ENCODE measurements around the gene SNHG17.
"Not testable (repeated sequence)": the region's sequence is repeated elsewhere in the genome, so short reads cannot be mapped to it uniquely, and the experiment has no call there.

Gene SNHG17

DNA sequence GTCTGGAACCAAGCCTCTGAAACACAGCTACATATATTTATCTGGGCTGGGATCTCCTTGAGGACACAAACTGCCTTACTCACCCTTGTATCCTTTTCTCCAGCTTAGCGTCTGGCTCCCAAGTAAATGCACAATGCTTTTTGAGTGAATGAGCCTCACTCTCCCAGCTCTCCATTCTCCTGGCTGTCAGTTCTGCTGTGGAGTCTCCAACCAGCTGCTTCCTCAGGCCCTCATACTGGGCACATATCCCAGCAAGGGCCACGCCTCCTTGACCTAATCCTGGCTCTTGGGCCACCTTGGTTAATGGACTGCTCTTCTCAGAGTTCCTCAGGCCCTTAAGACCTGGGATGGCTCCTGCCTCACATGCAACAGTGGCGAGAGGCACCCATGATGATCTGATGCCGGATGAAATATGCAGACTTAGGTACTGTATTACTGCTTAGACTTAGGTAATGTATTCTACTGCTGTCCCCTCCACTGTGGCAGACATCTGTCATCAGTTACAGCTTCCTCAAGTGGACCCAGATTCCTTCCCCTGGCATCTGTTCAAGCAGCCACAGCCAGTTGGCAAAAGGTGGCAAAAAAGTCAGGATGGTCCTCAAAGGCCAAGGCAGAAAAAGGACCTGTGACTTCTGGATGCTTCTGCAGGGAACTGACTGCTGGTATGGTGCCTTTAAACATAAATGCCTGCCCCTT lies 16.5 kb downstream of the SNHG17 start:
- Mint-ChIP-seq H3K27me3 (no peaks in the 10 kb centered on the region), H3K4me1 (ENCODE audit: low read depth) (peaks cover 7% of the 10 kb centered on the region), H3K4me3 (no peak overlapping the region), H3K27ac (no peak overlapping the region), H3K36me3 (ENCODE audit: low read depth) (peaks cover 96% of the 10 kb centered on the region), H3K9me3 (no peaks in the 10 kb centered on the region)
- no peak for DNase-seq

DNA sequence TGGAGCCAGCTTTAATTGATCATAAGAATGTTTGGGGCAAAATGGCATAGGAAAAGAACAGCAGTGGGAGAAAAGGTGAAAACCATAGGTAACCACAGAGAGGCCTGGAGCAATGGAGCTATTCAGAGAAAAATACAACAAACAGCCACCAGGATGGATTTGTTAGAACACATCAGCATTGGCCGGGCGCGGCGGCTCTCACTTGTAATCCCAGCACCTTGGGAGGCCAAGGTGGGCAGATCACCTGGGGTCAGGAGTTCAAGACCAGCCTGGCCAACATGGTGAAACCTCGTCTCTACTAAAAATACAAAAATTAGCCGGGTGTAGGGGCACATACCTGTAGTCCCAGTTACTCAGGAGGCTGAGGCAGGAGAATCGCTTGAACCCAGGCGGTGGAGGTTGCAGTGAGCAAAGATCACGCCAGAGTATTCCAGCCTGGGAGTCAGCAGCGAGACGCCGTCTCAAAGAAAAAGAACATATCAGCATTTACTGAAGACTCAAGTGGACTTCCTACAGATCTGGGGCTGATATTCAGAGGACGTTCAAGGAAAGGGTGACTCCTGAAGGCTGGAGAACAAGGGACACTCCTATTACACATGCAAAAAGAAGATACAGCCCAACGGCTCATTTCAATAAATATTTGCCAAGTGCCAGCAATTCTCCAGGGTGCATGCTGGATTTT lies 20.2 kb downstream of the SNHG17 start:
- peak overlapping the region; percentile 57 for H3K27ac Mint-ChIP-seq
- H3K4me1 Mint-ChIP-seq (ENCODE audit: low read depth), result no peaks in the 10 kb centered on the region
- H3K36me3 Mint-ChIP-seq (ENCODE audit: low read depth), result peaks cover 95% of the 10 kb centered on the region
- DNase-seq, result no peak
- H3K4me3 Mint-ChIP-seq, result no peak overlapping the region
- no peaks in the 10 kb centered on the region for H3K27me3 Mint-ChIP-seq
- no peaks in the 10 kb centered on the region for H3K9me3 Mint-ChIP-seq

DNA sequence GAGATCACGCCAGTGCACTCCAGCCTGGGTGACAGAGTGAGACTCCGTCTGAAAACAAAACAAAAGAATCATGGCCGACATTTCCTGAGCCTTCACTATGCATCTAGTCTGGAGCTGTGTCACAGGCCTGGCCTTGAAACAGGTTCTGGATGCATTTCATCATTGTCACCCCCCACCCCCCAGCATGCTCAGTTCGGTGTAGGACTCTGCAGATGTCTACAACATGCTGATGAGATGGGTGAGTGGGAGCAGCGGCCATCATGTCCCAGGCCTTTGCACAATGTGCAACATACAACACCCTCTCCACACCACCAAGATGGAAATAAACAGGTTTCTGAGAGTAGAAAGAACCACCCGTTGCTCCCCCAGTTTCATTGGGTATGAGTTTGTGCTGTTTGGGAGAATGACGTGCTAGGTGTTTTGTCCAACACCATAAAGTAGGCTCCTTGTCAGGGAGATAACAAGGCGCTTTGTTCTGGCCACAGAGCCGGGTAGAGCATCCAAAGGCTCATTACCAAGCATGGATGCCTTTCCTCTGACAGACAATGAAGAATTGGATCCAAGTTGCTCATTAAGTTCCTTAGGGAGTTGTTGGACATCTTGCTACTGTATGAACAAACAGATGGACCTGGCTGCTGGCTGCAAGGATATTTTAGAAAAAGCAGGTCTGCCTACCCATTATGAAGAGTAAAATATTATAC lies 22.1 kb downstream of the SNHG17 start:
- no peaks in the 10 kb centered on the region for H3K4me1 Mint-ChIP-seq (ENCODE audit: low read depth)
- H3K27ac Mint-ChIP-seq, result peak overlapping the region; percentile 29
- H3K9me3 Mint-ChIP-seq, result no peaks in the 10 kb centered on the region
- no peak overlapping the region for H3K4me3 Mint-ChIP-seq
- peaks cover 94% of the 10 kb centered on the region for H3K36me3 Mint-ChIP-seq (ENCODE audit: low read depth)
- DNase-seq, result no peak
- no peaks in the 10 kb centered on the region for H3K27me3 Mint-ChIP-seq

DNA sequence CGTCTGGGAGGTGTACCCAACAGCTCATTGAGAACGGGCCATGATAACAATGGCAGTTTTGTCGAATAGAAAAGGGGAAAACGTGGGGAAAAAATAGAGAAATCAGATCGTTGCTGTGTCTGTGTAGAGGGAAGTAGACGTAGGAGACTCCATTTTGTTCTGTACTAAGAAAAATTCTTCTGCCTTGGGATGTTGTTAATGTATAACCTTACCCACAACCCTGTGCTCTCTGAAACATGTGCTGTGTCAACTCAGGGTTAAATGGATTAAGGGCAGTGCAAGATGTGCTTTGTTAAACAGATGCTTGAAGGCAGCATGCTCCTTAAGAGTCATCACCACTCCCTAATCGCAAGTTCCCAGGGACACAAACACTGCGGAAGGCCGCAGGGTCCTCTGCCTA lies 27.3 kb downstream of the SNHG17 start:
- DNase-seq; H3K27me3 Mint-ChIP-seq; H3K9me3 Mint-ChIP-seq; H3K4me1 Mint-ChIP-seq (ENCODE audit: low read depth); H3K4me3 Mint-ChIP-seq; H3K27ac Mint-ChIP-seq: not testable (repeated sequence)
- H3K36me3 Mint-ChIP-seq (ENCODE audit: low read depth), result peaks cover 83% of the 10 kb centered on the region

DNA sequence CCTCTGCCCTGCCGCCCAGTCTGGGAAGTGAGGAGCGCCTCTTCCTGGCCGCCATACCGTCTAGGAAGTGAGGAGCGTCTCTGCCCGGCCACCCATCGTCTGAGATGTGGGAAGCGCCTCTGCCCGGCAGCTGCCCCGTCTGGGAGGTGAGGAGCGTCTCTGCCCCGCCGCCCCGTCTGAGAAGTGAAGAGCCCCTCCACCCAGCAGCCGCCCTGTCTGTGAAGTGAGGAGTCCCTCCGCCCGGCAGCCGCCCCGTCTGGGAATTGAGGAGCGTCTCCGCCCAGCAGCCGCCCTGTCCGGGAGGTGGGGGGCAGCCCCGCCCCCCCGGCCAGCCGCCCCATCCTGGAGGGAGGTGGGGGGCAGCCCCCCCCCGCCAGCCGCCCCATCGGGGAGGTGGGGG lies 27.8 kb downstream of the SNHG17 start:
- no peaks in the 10 kb centered on the region for H3K27me3 Mint-ChIP-seq
- no peak overlapping the region for H3K4me3 Mint-ChIP-seq
- DNase-seq, result no peak
- no peak overlapping the region for H3K27ac Mint-ChIP-seq
- H3K36me3 Mint-ChIP-seq (ENCODE audit: low read depth), result peaks cover 78% of the 10 kb centered on the region
- H3K9me3 Mint-ChIP-seq, result peaks cover 3% of the 10 kb centered on the region
- no peaks in the 10 kb centered on the region for H3K4me1 Mint-ChIP-seq (ENCODE audit: low read depth)

DNA sequence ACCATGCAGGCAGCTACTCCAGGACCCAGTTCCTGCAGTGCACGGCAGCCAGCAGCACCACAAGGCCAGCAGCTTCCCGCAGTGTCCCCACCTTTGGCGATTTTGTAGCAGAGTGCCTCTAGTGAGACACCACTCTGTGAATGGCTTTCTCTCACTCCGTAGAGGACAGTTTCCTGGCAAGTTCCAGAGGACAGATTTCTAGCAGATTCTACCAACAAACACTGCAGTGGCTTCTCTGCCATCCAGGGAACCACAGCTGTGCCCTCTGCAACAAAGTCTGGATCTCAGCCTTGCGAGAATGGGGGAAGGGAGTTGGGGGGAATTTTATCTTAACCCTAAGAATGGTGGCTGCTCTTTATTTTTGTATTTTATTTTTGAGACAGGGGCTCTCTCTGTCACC lies 28.7 kb downstream of the SNHG17 start:
- peaks cover 3% of the 10 kb centered on the region for H3K9me3 Mint-ChIP-seq
- H3K4me1 Mint-ChIP-seq (ENCODE audit: low read depth), result no peaks in the 10 kb centered on the region
- no peak for DNase-seq
- H3K27ac Mint-ChIP-seq, result no peak overlapping the region
- H3K36me3 Mint-ChIP-seq (ENCODE audit: low read depth), result peaks cover 71% of the 10 kb centered on the region
- no peak overlapping the region for H3K4me3 Mint-ChIP-seq
- no peaks in the 10 kb centered on the region for H3K27me3 Mint-ChIP-seq

DNA sequence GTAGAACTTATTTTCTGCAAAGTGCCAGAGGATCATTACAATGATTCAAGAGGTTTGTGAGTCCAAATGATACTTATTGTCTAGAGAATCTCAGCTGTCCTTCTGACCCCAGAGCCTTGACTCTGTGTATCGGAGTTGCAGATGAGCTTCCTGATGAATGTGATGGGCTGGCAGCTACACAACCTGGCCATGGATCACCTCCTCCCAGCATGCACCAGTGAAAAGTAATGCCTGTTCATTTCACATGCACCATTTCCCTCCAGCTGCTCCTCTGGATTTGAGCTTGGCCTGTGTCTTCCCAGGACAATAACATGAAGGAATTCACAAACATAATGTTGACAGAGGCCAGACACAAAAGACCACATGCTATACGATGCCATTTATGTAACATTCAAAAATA lies 30.0 kb downstream of the SNHG17 start:
- no peak for DNase-seq
- Mint-ChIP-seq H3K9me3 (peaks cover 3% of the 10 kb centered on the region), H3K4me1 (ENCODE audit: low read depth) (no peaks in the 10 kb centered on the region), H3K27ac (no peak overlapping the region), H3K4me3 (no peak overlapping the region), H3K27me3 (no peaks in the 10 kb centered on the region), H3K36me3 (ENCODE audit: low read depth) (peaks cover 58% of the 10 kb centered on the region)

DNA sequence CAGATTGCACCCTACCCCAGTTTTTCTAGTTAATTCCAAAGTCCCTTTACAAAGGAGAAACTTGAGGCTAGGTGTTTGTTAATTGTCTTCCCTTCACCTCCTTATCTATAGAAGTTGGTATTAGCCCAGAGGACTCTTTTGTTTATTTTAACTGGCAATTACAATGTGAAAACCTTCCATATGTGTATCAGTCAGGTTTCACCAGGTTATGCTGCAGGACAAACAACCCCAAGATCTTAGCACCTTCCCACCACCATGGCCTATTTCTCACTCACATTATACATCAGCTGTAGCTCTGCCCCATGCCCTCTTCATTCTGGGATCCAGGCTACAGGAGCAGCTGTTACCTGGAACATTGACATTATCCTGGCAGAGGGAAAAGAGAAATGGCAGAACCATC lies 31.1 kb downstream of the SNHG17 start:
- no peak for DNase-seq
- Mint-ChIP-seq H3K4me1 (ENCODE audit: low read depth) (no peaks in the 10 kb centered on the region), H3K27me3 (no peaks in the 10 kb centered on the region), H3K4me3 (no peak overlapping the region), H3K9me3 (peaks cover 3% of the 10 kb centered on the region), H3K36me3 (ENCODE audit: low read depth) (peaks cover 49% of the 10 kb centered on the region), H3K27ac (no peak overlapping the region)

DNA sequence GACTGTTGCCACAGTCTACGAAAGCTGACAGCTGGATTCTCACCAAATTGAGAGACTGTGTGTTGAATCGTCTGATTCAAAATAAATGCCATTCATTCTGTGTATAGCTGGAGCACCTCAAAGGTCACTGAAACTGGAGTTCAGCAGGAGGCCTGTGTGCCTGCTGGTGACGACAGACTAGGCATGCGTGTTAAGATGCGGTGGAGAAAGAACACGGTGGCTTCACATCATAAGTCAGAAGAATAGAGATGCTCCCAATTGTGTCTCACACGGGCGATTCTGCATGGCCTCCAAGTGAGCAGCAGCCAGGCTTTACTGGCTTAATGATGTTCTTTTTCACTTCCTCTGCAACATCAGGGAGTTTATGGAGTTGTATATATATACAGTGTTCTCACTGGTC lies 32.3 kb downstream of the SNHG17 start:
- Mint-ChIP-seq H3K27ac (no peak overlapping the region), H3K4me3 (no peak overlapping the region), H3K36me3 (ENCODE audit: low read depth) (peaks cover 37% of the 10 kb centered on the region), H3K4me1 (ENCODE audit: low read depth) (no peaks in the 10 kb centered on the region), H3K9me3 (peaks cover 3% of the 10 kb centered on the region), H3K27me3 (no peaks in the 10 kb centered on the region)
- DNase-seq, result no peak

DNA sequence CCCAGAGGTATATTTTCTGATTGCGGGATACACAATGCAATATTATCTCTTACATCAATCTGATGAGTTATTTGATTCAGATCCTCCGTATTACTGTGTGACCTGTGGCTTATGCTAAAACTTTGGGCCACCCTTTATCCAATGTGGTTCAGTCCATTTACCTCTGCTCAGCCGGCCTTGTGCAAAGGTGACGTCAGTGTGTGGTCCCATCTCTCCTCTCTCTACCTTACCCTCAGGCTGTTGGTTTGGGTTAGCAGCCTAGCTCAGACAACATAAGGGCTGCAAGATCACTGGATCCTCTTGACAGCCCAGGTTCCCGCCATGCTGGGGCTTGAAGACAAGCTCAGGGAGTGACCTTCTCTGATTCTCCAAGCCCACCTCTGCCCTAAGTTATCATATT lies 33.0 kb downstream of the SNHG17 start:
- no peaks in the 10 kb centered on the region for H3K27me3 Mint-ChIP-seq
- peaks cover 32% of the 10 kb centered on the region for H3K36me3 Mint-ChIP-seq (ENCODE audit: low read depth)

DNA sequence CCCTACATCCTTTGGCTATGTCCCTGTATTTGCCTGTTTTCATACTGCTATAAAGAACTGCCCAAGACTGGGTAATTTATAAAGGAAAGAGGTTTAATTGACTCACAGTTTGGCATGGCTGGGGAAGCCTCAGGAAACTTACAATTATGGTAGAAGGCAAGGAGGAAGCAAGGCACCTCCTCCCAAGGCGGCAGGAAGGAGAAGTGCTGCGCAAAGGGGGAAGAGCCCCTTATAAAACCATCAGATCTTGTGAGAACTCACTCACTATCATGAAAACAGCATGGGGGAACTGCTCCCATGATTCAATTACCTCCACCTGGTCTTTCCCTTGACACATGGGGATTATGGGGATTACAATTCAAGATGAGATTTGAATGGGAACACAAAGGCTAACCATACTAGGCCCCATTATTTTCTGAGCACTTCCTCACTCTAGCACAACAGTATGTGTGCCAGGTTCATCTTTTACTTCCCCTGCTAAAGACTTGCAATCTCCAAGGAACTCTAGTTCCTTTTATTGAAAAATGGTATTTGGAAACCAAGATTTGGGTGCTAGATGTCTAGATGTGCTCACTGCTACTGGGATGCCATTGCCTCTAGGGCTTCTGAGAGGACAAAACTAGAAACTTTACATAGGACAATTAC lies 39.3 kb downstream of the SNHG17 start:
- not testable (repeated sequence) for H3K27me3 Mint-ChIP-seq; H3K27ac Mint-ChIP-seq; H3K4me1 Mint-ChIP-seq (ENCODE audit: low read depth); H3K4me3 Mint-ChIP-seq; DNase-seq; H3K36me3 Mint-ChIP-seq (ENCODE audit: low read depth); H3K9me3 Mint-ChIP-seq

More for the DNA sequence above, 33.0 kb downstream of the SNHG17 start:
- H3K4me1 Mint-ChIP-seq (ENCODE audit: low read depth), result no peaks in the 10 kb centered on the region
- no peak overlapping the region for H3K4me3 Mint-ChIP-seq
- peaks cover 3% of the 10 kb centered on the region for H3K9me3 Mint-ChIP-seq
- DNase-seq, result no peak
- H3K27ac Mint-ChIP-seq, result no peak overlapping the region

DNA sequence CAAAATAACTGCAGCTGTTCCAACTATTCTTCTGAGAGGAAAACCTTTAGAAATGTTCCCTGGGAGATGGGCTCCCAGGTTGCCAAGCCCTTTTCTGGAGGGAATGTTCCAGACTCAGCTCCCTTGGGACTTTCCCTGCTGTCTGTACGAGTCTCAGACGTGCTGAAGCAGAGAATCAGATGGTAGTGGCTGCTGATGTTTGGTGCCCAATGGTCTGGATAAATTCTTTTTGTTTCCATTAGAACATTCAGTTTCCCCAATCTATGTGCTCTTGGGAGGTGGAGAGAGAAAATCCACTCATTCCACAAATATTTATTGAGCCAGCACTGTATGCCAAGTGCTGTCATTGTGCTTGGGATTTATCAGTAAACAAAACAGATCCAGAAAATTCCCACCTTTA lies 40.0 kb downstream of the SNHG17 start:
- no peaks in the 10 kb centered on the region for H3K36me3 Mint-ChIP-seq (ENCODE audit: low read depth)
- H3K4me1 Mint-ChIP-seq (ENCODE audit: low read depth), result no peaks in the 10 kb centered on the region
- H3K4me3 Mint-ChIP-seq, result no peak overlapping the region
- DNase-seq, result no peak
- no peaks in the 10 kb centered on the region for H3K9me3 Mint-ChIP-seq
- peaks cover 8% of the 10 kb centered on the region for H3K27me3 Mint-ChIP-seq
- H3K27ac Mint-ChIP-seq, result no peak overlapping the region

DNA sequence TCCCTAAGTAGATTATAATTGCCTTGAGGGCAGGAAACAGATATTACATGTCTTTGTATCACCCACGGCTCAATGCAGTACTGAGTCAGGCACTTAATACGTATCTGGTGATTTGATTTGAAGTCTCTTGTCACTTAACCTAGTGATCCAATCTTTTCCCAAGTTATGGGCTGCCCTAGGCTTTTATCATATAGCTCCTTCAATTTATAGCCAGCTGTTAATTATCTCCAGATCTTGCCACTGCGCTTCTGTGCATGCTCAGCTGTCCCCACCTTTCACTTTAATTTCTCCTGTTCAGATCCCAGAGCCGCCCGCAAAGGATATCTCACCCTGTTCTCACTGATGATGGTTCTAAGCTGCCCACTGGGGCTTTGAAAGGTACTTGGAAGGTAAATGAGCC lies 41.9 kb downstream of the SNHG17 start:
- Mint-ChIP-seq H3K9me3 (no peaks in the 10 kb centered on the region), H3K4me3 (no peak overlapping the region), H3K36me3 (ENCODE audit: low read depth) (no peaks in the 10 kb centered on the region), H3K4me1 (ENCODE audit: low read depth) (no peaks in the 10 kb centered on the region), H3K27me3 (peaks cover 8% of the 10 kb centered on the region), H3K27ac (no peak overlapping the region)
- DNase-seq, result no peak

DNA sequence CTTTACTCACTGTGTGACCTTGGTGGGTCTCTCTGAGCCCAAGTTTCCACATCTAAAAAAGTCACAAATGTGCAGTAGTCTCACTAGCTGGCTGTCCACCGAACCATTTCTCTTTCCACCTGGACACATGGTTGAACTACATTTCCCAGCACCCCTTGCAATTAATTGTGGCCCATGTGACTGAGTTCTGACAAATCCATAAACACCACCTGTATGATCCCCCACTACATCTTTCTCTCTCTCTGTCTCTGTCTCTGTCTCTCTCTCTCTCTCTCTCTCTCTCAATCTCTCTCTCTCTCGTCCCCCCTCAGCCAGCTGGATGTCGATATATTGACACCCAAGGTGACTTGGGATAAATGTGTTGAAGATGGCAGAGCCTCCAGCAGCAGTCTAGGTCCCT lies 42.8 kb downstream of the SNHG17 start:
- DNase-seq, result no peak
- no peaks in the 10 kb centered on the region for H3K36me3 Mint-ChIP-seq (ENCODE audit: low read depth)
- no peaks in the 10 kb centered on the region for H3K9me3 Mint-ChIP-seq
- no peaks in the 10 kb centered on the region for H3K4me1 Mint-ChIP-seq (ENCODE audit: low read depth)
- no peak overlapping the region for H3K27ac Mint-ChIP-seq
- peaks cover 11% of the 10 kb centered on the region for H3K27me3 Mint-ChIP-seq
- H3K4me3 Mint-ChIP-seq, result no peak overlapping the region

DNA sequence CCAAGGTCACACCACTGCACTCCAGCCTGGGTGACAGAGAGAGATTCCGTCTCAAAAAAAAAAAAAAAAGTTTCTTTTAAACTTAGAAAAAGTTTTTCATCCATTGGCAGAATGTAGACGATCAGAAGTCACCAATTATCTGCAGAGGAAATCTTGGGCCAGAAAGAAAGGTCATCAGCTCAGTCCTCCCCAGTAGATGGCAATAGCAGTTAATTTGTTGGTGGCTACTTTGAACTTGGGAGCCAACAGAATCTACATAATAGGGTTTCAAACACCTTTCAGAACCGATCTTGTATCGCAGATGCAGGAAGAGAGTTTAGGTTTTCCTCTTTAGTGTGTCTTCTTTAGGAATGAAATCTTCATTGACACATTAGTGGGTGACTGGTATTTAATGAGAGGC lies 47.2 kb downstream of the SNHG17 start:
- Mint-ChIP-seq H3K4me1 (ENCODE audit: low read depth) (no peaks in the 10 kb centered on the region), H3K36me3 (ENCODE audit: low read depth) (no peaks in the 10 kb centered on the region), H3K4me3 (no peak overlapping the region), H3K9me3 (no peaks in the 10 kb centered on the region), H3K27ac (no peak overlapping the region), H3K27me3 (peaks cover 30% of the 10 kb centered on the region)
- DNase-seq, result no peak
